ENCODE measurements around the gene SPEM2.

The SPEM2 gene

GRCh38 chr17:7423679-7424078 is 1.7 kb upstream of the SPEM2 start:
- DNase-seq: no peak

GRCh38 chr17:7425756-7426155 is 340 bp downstream of the SPEM2 start:
- no peak for DNase-seq

DNA sequence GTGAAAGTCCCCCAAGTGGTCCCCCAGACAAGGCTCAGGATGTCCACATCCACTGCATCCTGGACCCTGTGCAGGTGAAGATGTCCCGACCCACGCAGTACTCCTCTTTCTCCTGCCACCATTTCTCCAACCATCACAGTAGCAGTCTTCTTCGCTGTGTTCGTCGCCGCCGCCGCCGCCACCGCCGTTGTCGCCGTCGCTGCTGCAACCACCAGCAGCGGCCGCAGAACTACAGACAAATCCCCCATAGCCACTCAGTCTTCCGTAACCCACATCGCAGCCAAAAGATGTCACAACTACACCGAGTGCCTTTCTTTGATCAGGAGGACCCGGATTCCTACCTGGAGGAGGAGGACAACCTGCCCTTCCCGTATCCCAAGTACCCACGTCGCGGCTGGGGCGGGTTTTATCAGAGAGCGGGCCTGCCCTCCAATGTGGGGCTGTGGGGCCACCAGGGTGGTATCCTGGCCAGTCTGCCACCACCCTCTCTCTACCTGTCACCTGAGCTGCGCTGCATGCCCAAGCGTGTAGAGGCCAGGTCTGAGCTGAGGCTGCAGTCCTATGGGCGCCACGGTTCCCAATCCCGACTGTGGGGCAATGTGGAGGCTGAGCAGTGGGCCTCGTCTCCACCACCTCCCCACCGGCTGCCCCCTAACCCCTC is 917 bp downstream of the SPEM2 start:
- DNase-seq: no peak

DNA sequence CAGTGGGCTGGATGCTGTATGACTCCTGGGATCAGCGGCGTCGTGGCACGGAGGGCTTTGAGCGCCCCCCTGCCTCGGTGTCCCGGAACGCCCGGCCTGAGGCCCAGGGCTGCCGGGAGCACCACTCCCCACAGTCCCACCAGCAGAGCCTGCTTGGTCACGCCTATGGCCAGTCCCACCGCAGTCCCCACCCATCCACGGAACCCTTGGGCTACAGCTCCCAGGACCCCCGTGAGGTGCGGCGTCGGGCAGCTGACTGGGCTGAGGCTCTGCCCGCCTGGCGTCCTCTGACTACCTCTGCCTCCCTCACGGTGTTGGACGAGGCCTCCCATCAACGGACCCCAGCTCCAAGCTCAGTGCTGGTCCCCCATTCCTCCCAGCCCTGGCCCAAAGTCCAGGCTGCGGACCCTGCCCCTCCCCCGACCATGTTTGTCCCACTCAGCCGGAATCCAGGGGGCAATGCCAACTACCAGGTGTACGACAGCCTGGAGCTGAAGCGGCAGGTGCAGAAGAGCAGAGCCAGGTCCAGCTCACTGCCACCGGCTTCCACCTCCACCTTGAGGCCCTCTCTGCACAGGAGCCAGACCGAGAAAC is 1.6 kb downstream of the SPEM2 start:
- DNase-seq: no peak

GRCh38 chr17:7427549-7427948 is 2.1 kb downstream of the SPEM2 start:
- DNase-seq: no peak

GRCh38 chr17:7428557-7428956 is 3.1 kb downstream of the SPEM2 start, which contains the start of gene SPEM3:
TSS of gene SPEM3 (plus strand) at chr17:7428857. CDS start at chr17:7428903, 46 bp downstream.
- DNase-seq: no peak

DNA sequence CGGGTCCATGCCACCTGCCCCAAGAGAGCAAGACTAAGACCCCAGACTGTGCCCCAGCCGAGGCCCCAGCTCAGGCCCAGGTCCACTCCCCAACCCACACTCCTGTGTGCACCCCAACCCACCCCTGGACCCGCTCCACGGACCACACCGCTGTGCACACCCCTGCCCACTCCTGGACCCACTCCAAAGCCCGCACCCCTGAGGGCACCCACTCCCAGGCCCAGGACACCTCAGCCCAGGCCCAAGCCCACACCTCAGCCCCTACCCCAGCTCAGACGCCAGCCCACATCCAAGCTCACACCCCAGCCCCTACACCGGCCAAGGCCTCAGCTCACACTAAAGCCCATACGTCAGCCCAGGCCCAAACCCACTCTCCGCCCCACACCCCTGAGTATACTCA is 4.3 kb downstream of the SPEM2 start:
- DNase-seq: no peak

DNA sequence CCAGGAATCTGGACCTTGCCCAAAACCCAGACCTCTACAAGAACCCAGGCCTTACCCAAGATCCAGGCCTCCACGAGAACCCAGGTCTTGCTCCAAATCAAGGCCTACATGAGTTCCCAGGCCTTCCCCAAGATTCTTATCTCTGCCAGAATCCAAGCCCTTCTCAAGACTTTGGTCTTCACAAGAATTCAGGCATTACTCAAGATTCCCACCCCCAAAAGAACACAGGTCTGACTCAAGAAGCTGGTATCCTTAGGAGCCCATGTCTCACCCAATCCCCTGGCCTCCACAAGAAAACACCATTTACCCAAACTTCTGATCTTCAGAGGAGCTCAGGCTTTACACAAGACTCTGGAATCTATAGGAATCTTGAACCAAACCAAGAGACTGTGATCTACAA is 5.8 kb downstream of the SPEM2 start:
- no peak for DNase-seq

DNA sequence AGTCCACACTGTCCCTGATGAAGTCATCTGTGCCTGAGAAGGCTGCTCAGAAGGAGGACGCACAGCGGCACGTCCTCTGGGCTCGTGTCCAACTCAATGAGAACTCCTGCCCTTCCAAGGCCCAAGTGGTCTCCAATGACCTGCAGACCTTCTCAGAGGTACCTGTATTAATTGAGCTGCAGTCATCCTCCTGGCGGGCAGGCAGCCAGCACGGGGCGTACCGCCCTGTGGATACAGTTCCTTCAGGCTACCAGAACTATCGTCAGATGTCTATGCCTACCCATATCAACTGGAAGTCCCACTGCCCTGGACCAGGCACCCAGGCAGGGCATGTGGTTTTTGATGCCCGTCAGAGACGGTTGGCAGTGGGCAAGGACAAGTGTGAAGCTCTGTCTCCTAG is 6.9 kb downstream of the SPEM2 start:
- DNase-seq: no peak

- DNase-seq: no peak
These were observed 10.5 kb downstream of the SPEM2 start for GRCh38 chr17:7435676-7436555.

DNA sequence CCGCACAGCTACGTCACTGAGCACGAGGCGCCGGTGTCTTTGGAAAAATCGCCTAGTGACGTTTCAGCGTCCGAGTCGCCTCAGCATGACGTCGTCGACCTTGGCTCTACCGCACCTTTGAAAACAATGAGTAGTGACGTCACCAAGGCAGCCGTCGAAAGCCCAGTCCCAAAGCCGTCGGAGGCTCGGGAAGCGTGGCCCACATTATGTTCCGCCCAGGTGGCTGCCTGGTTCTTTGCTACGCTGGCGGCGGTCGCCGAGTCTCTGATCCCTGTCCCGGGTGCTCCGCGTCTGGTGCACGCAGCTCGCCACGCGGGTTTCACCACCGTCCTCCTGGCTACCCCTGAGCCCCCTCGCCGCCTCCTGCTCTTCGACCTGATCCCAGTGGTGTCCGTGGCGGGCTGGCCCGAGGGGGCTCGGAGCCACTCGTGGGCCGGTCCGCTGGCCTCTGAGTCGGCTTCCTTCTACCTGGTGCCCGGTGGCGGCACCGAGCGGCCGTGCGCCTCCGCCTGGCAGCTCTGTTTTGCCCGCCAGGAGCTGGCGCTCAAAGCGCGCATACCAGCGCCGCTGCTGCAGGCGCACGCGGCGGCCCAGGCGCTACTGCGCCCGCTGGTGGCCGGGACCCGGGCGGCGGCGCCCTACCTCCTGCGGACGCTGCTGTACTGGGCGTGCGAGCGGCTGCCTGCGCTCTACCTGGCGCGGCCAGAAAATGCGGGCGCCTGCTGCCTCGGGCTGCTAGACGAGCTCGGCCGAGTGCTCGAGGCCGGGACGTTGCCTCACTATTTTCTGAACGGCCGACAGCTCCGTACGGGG is 11.3 kb downstream of the SPEM2 start:
- peak; percentile 27 to 42 for DNase-seq

- no peak for DNase-seq
These were observed 12.0 kb downstream of the SPEM2 start for GRCh38 chr17:7437369-7437863.

- DNase-seq: no peak
These were observed 12.7 kb downstream of the SPEM2 start for GRCh38 chr17:7437950-7438614.

- DNase-seq: no peak
These were observed 13.4 kb downstream of the SPEM2 start for GRCh38 chr17:7438656-7439460.

GRCh38 chr17:7439462-7440112 is 14.2 kb downstream of the SPEM2 start, which contains the start of gene FGF11:
TSS of gene FGF11 (plus strand) at chr17:7439512. CDS start at chr17:7439621, 109 bp downstream.
- no peak for DNase-seq

GRCh38 chr17:7440113-7440833 is 14.9 kb downstream of the SPEM2 start:
- DNase-seq: no peak

- DNase-seq: no peak
These were observed 15.4 kb downstream of the SPEM2 start for GRCh38 chr17:7440834-7441195.

DNA sequence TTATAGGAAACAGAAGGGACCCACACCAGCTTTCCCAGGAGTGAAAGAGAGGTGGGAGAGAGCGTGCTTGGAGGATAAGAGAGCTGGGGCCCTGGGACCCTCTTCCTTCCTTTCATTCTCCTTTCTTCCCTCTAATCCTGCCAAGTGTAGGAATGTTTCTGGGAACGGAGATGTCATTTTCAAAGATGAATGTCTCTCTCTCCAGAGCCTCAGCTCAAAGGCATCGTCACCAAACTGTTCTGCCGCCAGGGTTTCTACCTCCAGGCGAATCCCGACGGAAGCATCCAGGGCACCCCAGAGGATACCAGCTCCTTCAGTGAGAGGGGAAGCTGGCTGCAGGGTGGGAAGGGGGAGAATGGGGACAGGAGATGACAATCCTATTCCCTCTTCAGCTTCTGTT is 15.8 kb downstream of the SPEM2 start:
- no peak for DNase-seq

DNA sequence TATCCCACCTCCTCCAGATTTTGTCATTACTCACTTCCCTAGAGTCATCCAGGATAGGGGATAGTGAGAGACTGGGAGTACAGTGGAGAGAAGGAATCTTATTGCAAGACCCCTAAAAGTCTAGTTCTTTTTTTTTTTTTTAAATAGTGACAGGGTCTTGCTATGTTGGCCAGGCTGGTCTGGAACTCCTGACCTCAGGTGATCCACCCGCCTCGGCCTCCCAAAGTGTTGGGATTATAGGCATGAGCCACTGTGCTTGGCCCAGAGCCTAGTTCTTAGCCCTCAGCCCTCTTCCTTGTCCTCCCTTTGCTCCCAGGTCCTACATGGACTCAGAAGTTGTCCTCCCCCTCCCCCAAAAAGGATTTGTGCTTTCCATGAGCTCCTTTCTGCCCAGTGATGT is 16.7 kb downstream of the SPEM2 start:
- no peak for DNase-seq
